Neural cell (in vitro differentiated cells): ENCODE data around the gene TSPEAR. TPM values are rescaled to one million over a fixed set of nuclear protein-coding genes. Genes with fewer than 3 reads are reported as not detected.

Source experiments
- H2AFZ ChIP-seq: fragments of 200-600, 300-800 bp; sonication (generic), shearing (Covaris generic); 2 replicates; pipeline ENCODE4 v1.6.0; 2014; ENCODE audit warnings: low read depth, mild to moderate bottlenecking, antibody characterized with exemption, low read length, moderate library complexity
- H3F3A ChIP-seq: fragments of 200-600 bp; shearing (Covaris generic); 2 replicates; pipeline ENCODE4 v1.6.1; 2016; ENCODE audit warnings: mild to moderate bottlenecking, moderate library complexity, mixed read lengths, antibody characterized with exemption, low read length; ENCODE audit not compliant: insufficient read depth, poor library complexity, severe bottlenecking
- H3K27ac ChIP-seq: fragments of 200-600, 300-800 bp; sonication (generic), shearing (Covaris generic); 2 replicates; pipeline ENCODE4 v1.5.1; 2014; ENCODE audit warnings: mild to moderate bottlenecking, low read length, moderate library complexity
- H3K27me3 ChIP-seq: fragments of 300-800, 200-600 bp; sonication (generic), shearing (Covaris generic); 2 replicates; pipeline ENCODE4 v1.6.0; 2014; ENCODE audit warnings: mild to moderate bottlenecking, low read depth, low read length, moderate library complexity; ENCODE audit not compliant: insufficient read depth
- H3K36me3 ChIP-seq: fragments of 300-800, 200-600 bp; sonication (generic), shearing (Covaris generic); 2 replicates; pipeline ENCODE4 v1.5.1; 2014; ENCODE audit warnings: mild to moderate bottlenecking, antibody characterized with exemption, low read length, moderate library complexity; ENCODE audit not compliant: insufficient read depth
- H3K4me2 ChIP-seq: fragments of 300-800, 200-600 bp; sonication (generic), shearing (Covaris generic); 2 replicates; pipeline ENCODE4 v1.6.0; 2014; ENCODE audit warnings: mild to moderate bottlenecking, low read length
- H3K4me3 ChIP-seq: fragments of 300-800, 200-600 bp; sonication (generic), shearing (Covaris generic); 2 replicates; pipeline ENCODE4 v1.5.1; 2014; ENCODE audit warnings: mild to moderate bottlenecking, low read length, moderate library complexity
- H3K79me2 ChIP-seq: fragments of 200-600 bp; shearing (Covaris generic); replicated peaks from 2 replicates; pipeline ENCODE4 v1.6.0; 2014; ENCODE audit warnings: mild to moderate bottlenecking, low read length, moderate library complexity; ENCODE audit not compliant: insufficient read depth
- H3K9ac ChIP-seq: fragments of 300-800, 200-600 bp; sonication (generic), shearing (Covaris generic); 2 replicates; pipeline ENCODE4 v1.6.1; 2016; ENCODE audit warnings: mild to moderate bottlenecking, low read length, mixed read lengths
- H3K9me2 ChIP-seq: fragments of 200-600 bp; shearing (Covaris generic); 2 replicates; pipeline ENCODE4 v1.6.1; 2016; ENCODE audit warnings: mild to moderate bottlenecking, low read length, mixed read lengths; ENCODE audit not compliant: insufficient read depth
- H3K9me3 ChIP-seq: fragments of 200-600, 300-800 bp; sonication (generic), shearing (Covaris generic); 2 replicates; pipeline ENCODE4 v1.6.1; 2016; ENCODE audit warnings: mild to moderate bottlenecking, mixed run types, low read length, moderate library complexity, mixed read lengths
- H4K20me1 ChIP-seq: fragments of 200-600 bp; shearing (Covaris generic); 2 replicates; pipeline ENCODE4 v1.6.1; 2016; ENCODE audit warnings: mild to moderate bottlenecking, mixed run types; ENCODE audit not compliant: insufficient read depth
- CTCF ChIP-seq: fragments of 450-650 bp; IDR thresholded peaks from 2 replicates; pipeline ENCODE4 v1.5.1; 2014; ENCODE audit warnings: antibody characterized with exemption, mild to moderate bottlenecking, moderate library complexity; ENCODE audit not compliant: poor library complexity, severe bottlenecking
- EP300 ChIP-seq: fragments of 450-650 bp; conservative IDR thresholded peaks from 2 replicates; pipeline ENCODE4 v1.6.1; 2014; ENCODE audit warnings: antibody characterized with exemption, mild to moderate bottlenecking, moderate library complexity; ENCODE audit not compliant: poor library complexity, severe bottlenecking
- EZH2 ChIP-seq: fragments of 200-600, 300-800 bp; shearing (Covaris generic), sonication (generic); IDR thresholded peaks from 2 replicates; pipeline ENCODE4 v1.6.1; 2014; ENCODE audit warnings: antibody characterized with exemption, low read length, borderline replicate concordance, mild to moderate bottlenecking; ENCODE audit not compliant: insufficient read depth, poor library complexity, severe bottlenecking
- MXI1 ChIP-seq: fragments of 450-650 bp; conservative IDR thresholded peaks from 2 replicates; pipeline ENCODE4 v1.6.1; 2014; ENCODE audit warnings: antibody characterized with exemption, mild to moderate bottlenecking; ENCODE audit not compliant: poor library complexity, severe bottlenecking
- POLR2AphosphoS5 ChIP-seq: IDR thresholded peaks from 2 replicates; pipeline ENCODE4 v1.6.1; 2012
- RAD21 ChIP-seq: fragments of 450-650 bp; conservative IDR thresholded peaks from 2 replicates; pipeline ENCODE4 v1.6.1; 2014; ENCODE audit warnings: antibody characterized with exemption, mild to moderate bottlenecking, moderate library complexity
- REST ChIP-seq: IDR thresholded peaks from 2 replicates; pipeline ENCODE4 v1.6.1; 2012; ENCODE audit warnings: borderline replicate concordance
- SMC3 ChIP-seq: fragments of 450-650 bp; conservative IDR thresholded peaks from 2 replicates; pipeline ENCODE4 v1.6.1; 2014; ENCODE audit warnings: antibody characterized with exemption, mild to moderate bottlenecking, moderate library complexity; ENCODE audit not compliant: poor library complexity
- TAF1 ChIP-seq: IDR thresholded peaks from 2 replicates; pipeline ENCODE4 v1.6.1; 2012; ENCODE audit warnings: low read depth
- polyA plus RNA-seq: library from polyadenylated mRNA; depleted of rRNA; stranded (reverse); fragments of >200 nt; gene quantifications from 2 replicates; pipeline ENCODE4 v1.2.3, GENCODE V29; 2014

Gene TSPEAR
- polyA plus RNA-seq, 1 donor from 2014 or later: 0.19 TPM

GRCh38 chr21:44548381-44548780 lies 163.0 kb downstream of the TSPEAR start:
- no peak overlapping the region for H3K4me2 ChIP-seq
- H4K20me1 ChIP-seq: no peaks in the 10 kb centered on the region
- H3K9me3 ChIP-seq: no peaks in the 10 kb centered on the region
- H3F3A ChIP-seq: no peaks in the 10 kb centered on the region
- H3K27ac ChIP-seq: no peak overlapping the region
- no peak for TF ChIP-seq EZH2
- TF ChIP-seq MXI1: no peak
- no peak for TF ChIP-seq POLR2AphosphoS5
- no peak for TF ChIP-seq SMC3
- no peak for TF ChIP-seq REST
- no peak for TF ChIP-seq CTCF
- no peak for TF ChIP-seq EP300
- TF ChIP-seq TAF1: no peak
- TF ChIP-seq RAD21: no peak
- H3K9me2 ChIP-seq: no peaks in the 10 kb centered on the region
- H2AFZ ChIP-seq: no peak overlapping the region
- no peak overlapping the region for H3K9ac ChIP-seq
- H3K27me3 ChIP-seq: no peaks in the 10 kb centered on the region
- no peaks in the 10 kb centered on the region for H3K36me3 ChIP-seq
- H3K79me2 ChIP-seq: no peaks in the 10 kb centered on the region
- no peak overlapping the region for H3K4me3 ChIP-seq

- TF ChIP-seq REST (no peak), MXI1 (no peak), SMC3 (no peak), EZH2 (no peak), POLR2AphosphoS5 (no peak), CTCF (no peak), EP300 (no peak), RAD21 (no peak), TAF1 (no peak)
- Histone ChIP-seq H3K9me3 (no peaks in the 10 kb centered on the region), H3K36me3 (no peaks in the 10 kb centered on the region), H3K9me2 (no peaks in the 10 kb centered on the region), H3K27ac (no peak overlapping the region), H3K9ac (no peak overlapping the region), H2AFZ (no peak overlapping the region), H3K4me3 (no peak overlapping the region), H3K4me2 (no peak overlapping the region), H3F3A (no peaks in the 10 kb centered on the region), H4K20me1 (no peaks in the 10 kb centered on the region), H3K27me3 (no peaks in the 10 kb centered on the region), H3K79me2 (no peaks in the 10 kb centered on the region)
These were observed 163.6 kb downstream of the TSPEAR start for GRCh38 chr21:44547656-44548331.
